KMS-11 (cell line): ENCODE results near the gene USP2.

ENCODE experiments used
- H2AFZ ChIP-seq: fragments of 200-600 bp; sonication (generic); 2 replicates; pipeline ENCODE4 v1.6.1; 2016; ENCODE audit warnings: antibody characterized with exemption, mixed run types, low read depth
- H3K27ac ChIP-seq: fragments of 200-600 bp; sonication (generic); 2 replicates; pipeline ENCODE4 v1.6.1; 2016; ENCODE audit warnings: mild to moderate bottlenecking, mixed run types
- H3K27me3 ChIP-seq: fragments of 200-600 bp; sonication (generic); 2 replicates; pipeline ENCODE4 v1.6.1; 2017; ENCODE audit warnings: mild to moderate bottlenecking, low read depth, mixed run types, moderate library complexity; ENCODE audit not compliant: insufficient read depth
- H3K36me3 ChIP-seq: fragments of 200-600 bp; sonication (generic); 2 replicates; pipeline ENCODE4 v1.6.1; 2017; ENCODE audit warnings: mild to moderate bottlenecking, mixed run types; ENCODE audit not compliant: insufficient read depth
- H3K4me1 ChIP-seq: fragments of 200-600 bp; sonication (generic); 2 replicates; pipeline ENCODE4 v1.6.1; 2016; ENCODE audit warnings: mild to moderate bottlenecking, low read depth, mixed run types; ENCODE audit not compliant: poor library complexity, severe bottlenecking
- H3K4me2 ChIP-seq: fragments of 200-600 bp; sonication (generic); 2 replicates; pipeline ENCODE4 v1.7.0; 2016; ENCODE audit warnings: mild to moderate bottlenecking, mixed run types
- H3K4me3 ChIP-seq: fragments of 200-600 bp; sonication (generic); IDR thresholded peaks from 2 replicates; pipeline ENCODE4 v1.6.1; 2017; ENCODE audit warnings: low read depth, low read length, mixed read lengths; ENCODE audit not compliant: insufficient read depth
- H3K79me2 ChIP-seq: fragments of 200-600 bp; sonication (generic); 2 replicates; pipeline ENCODE4 v1.6.1; 2016; ENCODE audit warnings: low read depth, mixed run types; ENCODE audit not compliant: insufficient read depth
- H3K9ac ChIP-seq: fragments of 200-600 bp; sonication (generic); 2 replicates; pipeline ENCODE4 v1.6.1; 2016; ENCODE audit warnings: mild to moderate bottlenecking, mixed run types
- H4K20me1 ChIP-seq: fragments of 200-600 bp; sonication (generic); 2 replicates; pipeline ENCODE4 v1.6.1; 2016; ENCODE audit warnings: mild to moderate bottlenecking, mixed run types; ENCODE audit not compliant: insufficient read depth
- CTCF ChIP-seq: fragments of 200-600 bp; sonication (generic); conservative IDR thresholded peaks from 2 replicates; pipeline ENCODE4 v1.6.1; 2017; ENCODE audit warnings: low read depth, mild to moderate bottlenecking, antibody characterized with exemption, low read length, moderate library complexity, mixed read lengths

USP2 gene

DNA sequence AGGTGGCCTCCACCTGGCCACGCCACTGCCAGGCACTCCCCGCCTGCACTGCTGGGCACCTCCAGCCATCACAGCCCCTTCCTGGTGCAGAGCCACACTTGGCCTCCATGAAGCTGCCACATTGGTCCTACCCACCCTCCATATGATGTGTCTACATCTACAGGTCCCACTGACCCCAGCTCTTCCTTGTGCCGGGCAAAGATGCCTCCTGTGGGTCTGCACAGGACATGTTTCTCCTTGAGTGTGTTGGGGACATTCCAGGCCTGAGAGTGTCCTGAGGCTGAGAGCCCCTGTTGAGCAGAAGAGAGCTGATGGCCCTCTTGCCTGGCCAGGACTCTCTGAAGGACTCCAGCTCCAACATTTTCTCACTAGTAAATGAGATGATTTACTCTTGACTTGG, 34.0 kb upstream of the USP2 start:
- no peaks in the 10 kb centered on the region for H3K4me1 ChIP-seq
- no peak overlapping the region for H3K4me3 ChIP-seq
- no peak overlapping the region for H3K9ac ChIP-seq
- no peaks in the 10 kb centered on the region for H3K27me3 ChIP-seq
- H3K36me3 ChIP-seq: no peaks in the 10 kb centered on the region
- H3K4me2 ChIP-seq: no peak overlapping the region
- no peaks in the 10 kb centered on the region for H3K79me2 ChIP-seq
- H3K27ac ChIP-seq: no peak overlapping the region
- no peaks in the 10 kb centered on the region for H4K20me1 ChIP-seq
- TF ChIP-seq CTCF: no peak
- no peak overlapping the region for H2AFZ ChIP-seq

- no peak overlapping the region for H3K9ac ChIP-seq
- no peak overlapping the region for H3K27ac ChIP-seq
- no peaks in the 10 kb centered on the region for H3K4me1 ChIP-seq
- H3K36me3 ChIP-seq: no peaks in the 10 kb centered on the region
- no peak overlapping the region for H2AFZ ChIP-seq
- H3K79me2 ChIP-seq: no peaks in the 10 kb centered on the region
- H4K20me1 ChIP-seq: no peaks in the 10 kb centered on the region
- no peak overlapping the region for H3K4me2 ChIP-seq
- H3K4me3 ChIP-seq: no peak overlapping the region
- H3K27me3 ChIP-seq: no peaks in the 10 kb centered on the region
- no peak for TF ChIP-seq CTCF
Measured at GRCh38 chr11:119414734-119415133, 33.2 kb upstream of the USP2 start.

GRCh38 chr11:119414321-119414720, 32.8 kb upstream of the USP2 start:
- no peaks in the 10 kb centered on the region for H3K4me1 ChIP-seq
- H2AFZ ChIP-seq: no peak overlapping the region
- H3K9ac ChIP-seq: no peak overlapping the region
- no peak overlapping the region for H3K27ac ChIP-seq
- no peak overlapping the region for H3K4me2 ChIP-seq
- no peaks in the 10 kb centered on the region for H3K27me3 ChIP-seq
- no peak overlapping the region for H3K4me3 ChIP-seq
- no peaks in the 10 kb centered on the region for H3K36me3 ChIP-seq
- TF ChIP-seq CTCF: no peak
- no peaks in the 10 kb centered on the region for H3K79me2 ChIP-seq
- no peaks in the 10 kb centered on the region for H4K20me1 ChIP-seq

DNA sequence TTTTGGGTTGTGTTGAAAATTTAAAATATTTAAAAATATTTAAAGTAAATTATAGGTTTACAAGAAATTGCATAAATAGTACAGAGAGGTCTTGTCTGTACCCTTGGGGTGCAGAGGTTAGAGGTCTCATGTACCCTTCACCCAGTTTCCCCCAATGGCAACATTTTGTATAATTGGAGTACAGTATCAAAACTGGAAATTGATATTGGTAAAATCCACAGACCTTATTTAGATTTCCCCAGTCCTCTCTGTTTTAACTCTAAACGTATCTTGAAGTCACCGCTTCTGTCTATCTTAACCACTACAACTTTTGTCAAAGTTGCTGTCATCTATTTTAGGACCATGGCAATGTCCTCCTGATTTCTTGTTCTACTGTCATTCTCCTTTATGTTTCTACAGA, 30.6 kb upstream of the USP2 start:
- TF ChIP-seq CTCF: no peak
- no peaks in the 10 kb centered on the region for H3K36me3 ChIP-seq
- H3K9ac ChIP-seq: no peak overlapping the region
- no peaks in the 10 kb centered on the region for H3K79me2 ChIP-seq
- no peak overlapping the region for H3K27ac ChIP-seq
- no peaks in the 10 kb centered on the region for H4K20me1 ChIP-seq
- no peaks in the 10 kb centered on the region for H3K27me3 ChIP-seq
- H3K4me3 ChIP-seq: no peak overlapping the region
- no peak overlapping the region for H3K4me2 ChIP-seq
- no peaks in the 10 kb centered on the region for H3K4me1 ChIP-seq
- no peak overlapping the region for H2AFZ ChIP-seq

- no peaks in the 10 kb centered on the region for H3K36me3 ChIP-seq
- H3K4me1 ChIP-seq: no peaks in the 10 kb centered on the region
- H3K4me3 ChIP-seq: no peak overlapping the region
- no peak overlapping the region for H3K4me2 ChIP-seq
- no peaks in the 10 kb centered on the region for H3K79me2 ChIP-seq
- no peak overlapping the region for H3K9ac ChIP-seq
- no peak for TF ChIP-seq CTCF
- no peak overlapping the region for H2AFZ ChIP-seq
- no peak overlapping the region for H3K27ac ChIP-seq
- no peaks in the 10 kb centered on the region for H3K27me3 ChIP-seq
- no peaks in the 10 kb centered on the region for H4K20me1 ChIP-seq
Measured at GRCh38 chr11:119410501-119410900, 29.0 kb upstream of the USP2 start.
